Vagina (tissue), 2 donors: ENCODE results near the gene GBP6.
A peak's percentile ranks its signal among the peaks of the same experiment; 100 is the strongest.

Source experiments
- CTCF ChIP-seq, 3 experiments: fragments of 450-650 bp in 2 of 3; fragments of 200-600 bp in 1 of 3; sonication (generic) in 1 of 3; IDR thresholded peaks; one replicate each; pipeline ENCODE4 v1.5.1; 2017 to 2019; ENCODE audit warnings: antibody characterized with exemption in 3 of 3, mild to moderate bottlenecking in 2 of 3, moderate library complexity in 2 of 3
- POLR2A ChIP-seq, 2 donors: fragments of 450-650 bp; IDR thresholded peaks; one replicate each; pipeline ENCODE4 v1.6.1; 2017; ENCODE audit warnings: antibody characterized with exemption in 2 of 2, mild to moderate bottlenecking in 2 of 2, moderate library complexity in 2 of 2
- POLR2AphosphoS5 ChIP-seq, 2 donors: sonication (generic); formaldehyde crosslinking; IDR thresholded peaks; one replicate each; pipeline ENCODE4 v1.9.0; 2017; ENCODE audit warnings: antibody characterized with exemption in 2 of 2, mild to moderate bottlenecking in 2 of 2, low read depth in 1 of 2; ENCODE audit not compliant: insufficient read depth in 1 of 2

GRCh38 chr1:89363638-89364536, at the start of gene GBP6:
- no peak for TF ChIP-seq POLR2A (IDR thresholded peaks at IDR 0.05)
- no peak for TF ChIP-seq CTCF (IDR thresholded peaks at IDR 0.05)
- peak in 1 of 2 donors; percentile 11 for TF ChIP-seq POLR2AphosphoS5 (IDR thresholded peaks at IDR 0.05; ENCODE audit: insufficient read depth in 1 of 2, low read depth in 1 of 2)
